Subcutaneous adipose tissue (tissue), 4 donors: ENCODE measurements around the gene INSM1. TPM values are rescaled to one million over a fixed set of nuclear protein-coding genes. Genes with fewer than 3 reads are reported as not detected.

Source experiments
- total RNA-seq, 4 donors: library from RNA; depleted of rRNA; stranded (reverse); fragments of >200 nt; gene quantifications; one replicate each; pipeline ENCODE4 v1.1.0, GENCODE V29; 2016
- TF ChIP-seq, protein P1 (sequence below): fragments of 450-650 bp; IDR thresholded peaks from one replicate; pipeline ENCODE4 v1.5.1; 2016; ENCODE audit warnings: low read depth, mild to moderate bottlenecking, control low read depth, antibody characterized with exemption, moderate library complexity

INSM1 gene
- total RNA-seq, 4 donors from 2014 or later: 0.17 TPM; not detected in 3

- TF ChIP-seq, protein P1, sequence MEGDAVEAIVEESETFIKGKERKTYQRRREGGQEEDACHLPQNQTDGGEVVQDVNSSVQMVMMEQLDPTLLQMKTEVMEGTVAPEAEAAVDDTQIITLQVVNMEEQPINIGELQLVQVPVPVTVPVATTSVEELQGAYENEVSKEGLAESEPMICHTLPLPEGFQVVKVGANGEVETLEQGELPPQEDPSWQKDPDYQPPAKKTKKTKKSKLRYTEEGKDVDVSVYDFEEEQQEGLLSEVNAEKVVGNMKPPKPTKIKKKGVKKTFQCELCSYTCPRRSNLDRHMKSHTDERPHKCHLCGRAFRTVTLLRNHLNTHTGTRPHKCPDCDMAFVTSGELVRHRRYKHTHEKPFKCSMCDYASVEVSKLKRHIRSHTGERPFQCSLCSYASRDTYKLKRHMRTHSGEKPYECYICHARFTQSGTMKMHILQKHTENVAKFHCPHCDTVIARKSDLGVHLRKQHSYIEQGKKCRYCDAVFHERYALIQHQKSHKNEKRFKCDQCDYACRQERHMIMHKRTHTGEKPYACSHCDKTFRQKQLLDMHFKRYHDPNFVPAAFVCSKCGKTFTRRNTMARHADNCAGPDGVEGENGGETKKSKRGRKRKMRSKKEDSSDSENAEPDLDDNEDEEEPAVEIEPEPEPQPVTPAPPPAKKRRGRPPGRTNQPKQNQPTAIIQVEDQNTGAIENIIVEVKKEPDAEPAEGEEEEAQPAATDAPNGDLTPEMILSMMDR: no peak
Observed at GRCh38 chr20:20363434-20363798, 4.5 kb upstream of the INSM1 start.

DNA sequence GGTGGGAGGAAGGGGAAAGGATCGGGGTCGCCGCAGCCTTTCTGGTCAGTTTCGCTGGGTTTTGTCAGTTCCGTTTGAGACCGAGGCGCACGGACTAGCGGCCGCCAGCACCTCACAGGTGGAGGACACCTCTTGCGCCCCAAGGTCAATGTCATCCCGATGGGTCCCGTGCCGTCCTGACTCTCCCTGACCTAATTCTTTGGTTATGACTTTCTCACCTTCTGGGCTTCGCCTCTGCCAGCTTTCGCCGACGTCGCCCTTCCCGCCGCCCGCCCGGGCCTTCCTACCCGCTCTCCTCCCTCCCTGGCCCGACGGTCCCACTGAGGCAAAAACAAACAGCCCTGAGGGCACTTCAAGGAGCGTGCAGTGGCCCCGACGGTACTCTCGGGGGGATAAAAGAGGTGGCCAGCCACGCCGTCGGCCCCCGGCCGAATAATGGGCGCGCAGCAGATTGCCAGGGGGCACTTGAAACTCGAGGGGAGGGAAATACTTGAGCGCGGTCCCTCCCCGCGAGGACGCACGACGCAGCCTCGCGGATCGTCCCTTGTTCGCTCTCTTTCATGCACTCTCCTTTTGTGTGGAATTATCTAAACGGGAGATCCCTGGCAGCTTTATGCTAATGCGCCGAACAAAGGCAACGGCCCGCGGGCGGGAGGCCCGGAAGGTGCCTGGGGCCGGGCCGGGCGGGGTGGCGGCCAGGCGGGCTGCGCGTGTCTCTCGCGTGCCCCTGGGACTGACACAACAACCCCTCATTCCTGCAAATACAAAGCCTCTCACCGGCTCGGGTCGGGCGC, 3.9 kb upstream of the INSM1 start:
- TF ChIP-seq, protein P1: no peak

GRCh38 chr20:20364593-20365479, 3.1 kb upstream of the INSM1 start:
- TF ChIP-seq, protein P1: no peak

DNA sequence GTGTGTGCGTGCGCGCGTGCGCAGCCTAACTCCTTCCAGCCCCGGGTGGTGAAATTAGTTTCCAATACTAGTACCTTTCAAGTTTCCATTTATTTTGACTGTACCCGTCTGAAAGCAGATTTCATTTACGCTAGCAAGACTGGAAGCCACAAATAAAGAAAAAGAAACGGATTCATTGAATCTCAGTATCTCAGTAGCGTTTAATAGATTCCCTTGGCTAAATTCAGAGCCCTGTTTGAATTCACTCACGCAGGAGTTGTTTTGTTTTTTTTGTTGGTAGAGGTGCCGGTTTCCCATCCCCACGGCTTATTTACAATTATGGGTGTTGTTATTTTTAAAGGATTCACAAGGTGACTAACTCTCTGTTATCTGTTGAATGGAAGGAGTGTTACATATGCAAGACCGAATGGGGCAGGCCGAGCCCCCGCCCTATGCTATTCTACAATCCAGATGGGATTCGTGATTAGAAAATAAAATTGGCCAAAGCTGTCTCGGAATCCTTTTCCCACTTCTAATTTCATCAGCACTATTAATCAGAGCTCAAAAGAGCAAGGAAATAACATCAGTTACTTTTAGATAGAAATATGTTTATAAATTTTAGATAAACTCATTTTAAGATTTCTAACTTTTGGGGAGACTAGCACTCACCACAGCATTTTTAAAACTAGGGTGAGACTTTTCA, 2.3 kb upstream of the INSM1 start:
- TF ChIP-seq, protein P1: no peak

GRCh38 chr20:20366551-20366875, 1.4 kb upstream of the INSM1 start:
- TF ChIP-seq, protein P1: no peak

GRCh38 chr20:20366876-20367574, 879 bp upstream of the INSM1 start:
- TF ChIP-seq, protein P1: no peak
